NCI-H748 (cell line): ENCODE results near the gene KCNK1.
"Not testable (repeated sequence)": the region's sequence is repeated elsewhere in the genome, so short reads cannot be mapped to it uniquely, and the experiment has no call there.

Experiments
- DNase-seq: peaks from one replicate; lab custom pipeline; 2025; ENCODE audit not compliant: unreplicated experiment; lab: John Stamatoyannopoulos, UW

Gene KCNK1

DNA sequence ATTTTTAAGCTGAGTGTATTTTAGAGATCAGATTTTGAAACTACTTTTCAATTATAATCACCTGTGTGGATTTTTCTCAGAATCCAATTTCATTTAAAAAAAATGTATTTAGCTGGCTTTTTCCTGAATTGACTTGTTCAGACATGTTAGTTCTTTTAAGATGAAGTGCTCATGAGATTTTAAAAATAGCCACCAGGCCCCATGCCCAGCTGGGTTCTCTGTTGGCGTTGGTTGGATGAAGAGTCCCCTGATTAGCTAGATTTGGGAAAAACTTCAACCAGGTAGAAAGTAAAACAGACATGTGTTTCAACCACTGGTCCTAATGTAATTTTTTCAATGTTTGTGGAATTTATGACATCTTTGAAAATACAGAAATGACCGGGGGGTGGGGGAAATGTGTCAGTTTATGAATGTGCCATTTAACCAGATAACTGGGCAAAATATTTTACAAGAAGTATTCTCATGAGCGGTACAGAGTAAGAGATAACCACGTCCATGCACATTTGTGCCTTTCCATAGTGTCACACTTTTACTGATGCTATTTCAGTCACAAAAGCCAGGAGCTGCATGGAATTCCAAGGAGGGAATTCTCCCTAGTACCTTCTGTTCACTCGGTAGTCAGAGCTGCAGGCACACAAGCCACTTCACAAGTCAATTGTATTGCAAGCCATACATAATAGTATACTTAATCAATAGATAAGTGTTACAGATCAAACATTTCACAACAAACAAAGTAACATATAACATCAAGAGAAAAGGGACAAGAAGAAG, 51.1 kb downstream of the KCNK1 start:
- no peak for DNase-seq

DNA sequence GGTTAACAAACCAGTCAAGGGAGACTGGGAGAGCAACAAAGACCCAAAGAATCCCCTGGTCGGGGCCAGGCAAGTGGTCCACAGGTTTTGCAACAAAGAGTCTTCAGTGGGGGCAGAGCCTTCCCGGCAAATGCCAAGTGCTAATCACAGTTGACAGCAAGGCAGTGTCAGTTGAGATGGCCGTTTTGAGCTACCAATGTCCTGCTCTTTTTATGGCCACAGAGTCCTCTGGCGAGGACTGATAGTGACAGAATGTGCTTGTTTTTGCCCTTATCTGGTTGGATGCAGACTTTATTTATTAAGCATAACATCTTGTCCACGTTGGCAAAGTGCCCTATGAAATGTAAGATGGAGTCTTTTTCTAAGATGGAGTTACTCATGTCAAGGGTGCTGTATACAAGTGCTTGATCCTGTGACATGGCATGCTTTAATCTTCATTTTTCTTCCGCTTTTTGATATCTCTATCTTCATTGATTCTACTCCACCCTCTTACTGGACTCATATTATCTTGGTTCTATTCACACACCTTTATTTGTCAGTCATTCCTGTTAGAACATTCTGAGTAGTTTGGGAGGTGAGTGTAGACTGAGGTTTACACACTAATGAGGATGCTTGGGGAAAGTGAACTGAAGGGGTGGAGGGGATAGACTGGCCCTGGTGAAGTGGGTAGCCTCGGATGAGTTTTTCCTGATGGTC, 51.8 kb downstream of the KCNK1 start:
- DNase-seq, result no peak

DNA sequence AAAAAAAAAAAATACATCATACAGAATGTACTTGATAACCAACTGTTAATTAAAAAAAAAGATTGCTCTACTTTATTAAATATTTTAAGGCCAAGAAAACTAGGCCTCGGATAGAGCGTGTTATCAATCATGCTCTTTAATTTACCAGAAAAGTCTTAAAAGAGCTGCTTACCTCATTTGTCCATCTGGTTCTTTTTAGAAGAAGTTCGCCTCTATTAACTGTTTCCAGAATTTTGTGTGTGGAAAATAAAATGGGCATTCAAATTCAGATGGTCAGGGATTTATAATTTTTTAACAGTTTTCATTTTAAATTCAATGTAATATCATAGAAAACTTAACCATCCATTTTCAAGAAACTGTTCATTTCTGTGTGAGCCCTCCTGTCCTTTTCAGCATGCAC, 53.8 kb downstream of the KCNK1 start:
- no peak for DNase-seq

DNA sequence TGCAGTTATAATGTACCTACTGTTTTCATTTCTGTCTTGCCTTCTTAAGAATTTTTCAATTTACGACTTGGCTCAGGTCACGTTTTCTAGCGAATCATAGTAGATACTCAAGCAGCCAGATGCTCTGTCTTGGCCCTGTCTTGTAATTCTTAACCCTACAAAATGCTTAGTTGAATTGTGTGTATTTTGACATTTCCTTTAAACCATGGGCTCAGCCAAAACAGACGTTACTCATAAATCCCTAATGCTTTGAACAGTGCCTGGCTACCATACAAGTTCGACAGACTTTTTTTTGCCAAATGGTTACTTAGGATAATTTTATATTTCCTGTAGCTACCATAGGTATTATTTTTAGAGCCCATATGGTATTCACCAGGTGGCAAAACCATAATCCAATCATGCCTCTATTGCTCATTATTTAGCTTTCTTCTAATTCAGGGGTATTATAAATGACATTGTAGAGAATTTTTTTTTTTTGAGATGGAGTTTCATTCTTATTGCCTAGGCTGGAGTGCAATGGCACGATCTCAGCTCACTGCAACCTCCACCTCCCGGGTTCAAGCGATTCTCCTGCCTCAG, 54.3 kb downstream of the KCNK1 start:
- no peak for DNase-seq

DNA sequence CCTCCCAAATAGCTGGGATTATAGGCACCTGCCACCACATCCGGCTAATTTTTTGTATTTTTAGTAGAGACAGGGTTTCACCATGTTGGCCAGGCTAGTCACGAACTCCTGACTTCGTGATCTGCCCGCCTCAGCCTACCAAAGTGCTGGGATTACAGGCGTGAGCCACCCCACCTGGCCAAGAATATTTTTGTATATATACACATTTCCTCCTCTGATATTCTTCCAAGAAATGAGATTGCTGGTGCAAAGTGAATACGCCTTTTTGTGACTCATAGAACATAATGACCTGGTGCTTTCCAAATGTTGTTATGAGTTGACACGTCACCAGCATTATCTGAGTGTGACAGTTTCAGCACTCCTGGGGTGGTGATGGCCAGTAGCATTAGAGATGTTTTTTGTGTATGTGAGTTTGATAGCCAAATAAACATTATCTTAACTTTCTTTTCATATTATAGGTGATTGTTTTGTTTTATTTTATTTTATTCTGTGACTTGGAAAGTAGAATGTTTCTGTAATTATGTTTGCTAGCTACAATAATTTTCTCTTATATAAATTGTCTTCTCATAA, 54.9 kb downstream of the KCNK1 start:
- no peak for DNase-seq

DNA sequence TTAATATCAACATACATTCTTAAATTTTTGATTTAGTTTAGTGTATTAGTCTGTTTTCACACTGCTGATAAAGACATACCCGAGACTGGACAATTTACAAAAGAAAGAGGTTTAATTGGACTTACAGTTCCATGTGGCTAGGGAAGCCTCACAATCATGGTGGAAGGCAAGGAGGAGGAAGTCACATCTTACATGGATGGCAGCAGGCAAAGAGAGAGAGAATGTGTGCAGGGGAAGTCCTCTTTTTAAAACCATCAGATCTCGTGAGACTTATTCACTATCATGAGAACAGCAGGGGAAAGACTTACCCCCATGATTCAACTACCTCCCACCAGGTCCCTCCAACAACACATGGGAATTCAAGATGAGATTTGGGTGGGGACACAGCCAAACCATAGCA, 56.5 kb downstream of the KCNK1 start:
- DNase-seq, result not testable (repeated sequence)

DNA sequence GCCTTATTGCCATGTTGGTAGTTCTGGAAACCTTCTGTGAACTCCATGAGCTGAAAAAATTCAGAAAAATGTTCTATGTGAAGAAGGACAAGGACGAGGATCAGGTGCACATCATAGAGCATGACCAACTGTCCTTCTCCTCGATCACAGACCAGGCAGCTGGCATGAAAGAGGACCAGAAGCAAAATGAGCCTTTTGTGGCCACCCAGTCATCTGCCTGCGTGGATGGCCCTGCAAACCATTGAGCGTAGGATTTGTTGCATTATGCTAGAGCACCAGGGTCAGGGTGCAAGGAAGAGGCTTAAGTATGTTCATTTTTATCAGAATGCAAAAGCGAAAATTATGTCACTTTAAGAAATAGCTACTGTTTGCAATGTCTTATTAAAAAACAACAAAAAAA, 57.4 kb downstream of the KCNK1 start:
- DNase-seq, result no peak

DNA sequence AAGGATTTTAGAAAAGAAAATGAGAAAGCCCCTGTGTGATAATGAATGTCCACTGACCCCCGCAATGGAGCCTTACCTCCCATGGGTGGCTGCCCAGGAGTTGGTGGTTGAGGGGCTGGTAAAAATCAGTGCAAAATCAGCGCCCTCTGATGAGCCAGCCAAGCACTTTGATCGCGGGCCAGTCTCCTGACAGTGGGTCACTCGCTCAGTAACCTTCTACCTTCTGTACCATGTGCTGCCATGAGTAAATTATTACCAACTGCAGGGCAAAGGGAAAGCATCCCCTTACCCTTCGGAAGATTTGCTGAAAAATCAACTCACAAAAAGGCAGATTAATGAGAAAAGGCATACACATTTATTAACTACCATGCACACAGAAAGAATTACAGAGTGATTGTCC, 58.8 kb downstream of the KCNK1 start:
- no peak for DNase-seq

DNA sequence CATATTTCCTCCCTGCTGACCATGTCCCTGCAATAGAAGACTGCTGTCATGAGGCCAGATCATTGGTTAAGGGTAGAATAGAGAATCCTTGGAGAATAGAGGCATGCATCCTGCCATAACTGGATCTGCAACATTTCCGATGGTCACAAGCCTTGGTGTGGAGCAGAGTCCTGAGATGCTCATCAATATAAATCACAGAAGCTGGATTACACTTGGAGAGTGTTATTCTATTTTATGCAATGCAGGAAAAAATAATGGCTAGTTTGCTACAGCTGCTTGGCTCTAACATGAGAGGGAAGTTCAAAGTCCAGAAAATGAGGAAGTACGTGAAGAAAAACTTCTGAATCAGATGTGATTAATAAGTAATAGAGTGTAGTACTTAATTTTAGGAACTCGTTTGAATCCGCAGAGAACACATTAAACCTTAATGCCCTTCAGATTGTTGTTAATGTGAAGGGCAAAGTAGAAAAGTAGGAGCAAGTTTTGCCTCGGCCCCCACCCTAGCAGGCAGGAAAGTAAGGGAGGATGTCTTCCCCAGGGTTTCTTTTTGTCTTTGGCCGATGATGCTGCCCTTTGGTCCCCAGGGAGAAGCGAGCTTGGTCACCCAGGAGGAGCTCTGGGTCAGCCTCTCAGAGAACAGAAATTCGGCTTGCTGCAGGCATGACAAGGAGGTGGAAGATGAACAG, 59.5 kb downstream of the KCNK1 start:
- no peak for DNase-seq

DNA sequence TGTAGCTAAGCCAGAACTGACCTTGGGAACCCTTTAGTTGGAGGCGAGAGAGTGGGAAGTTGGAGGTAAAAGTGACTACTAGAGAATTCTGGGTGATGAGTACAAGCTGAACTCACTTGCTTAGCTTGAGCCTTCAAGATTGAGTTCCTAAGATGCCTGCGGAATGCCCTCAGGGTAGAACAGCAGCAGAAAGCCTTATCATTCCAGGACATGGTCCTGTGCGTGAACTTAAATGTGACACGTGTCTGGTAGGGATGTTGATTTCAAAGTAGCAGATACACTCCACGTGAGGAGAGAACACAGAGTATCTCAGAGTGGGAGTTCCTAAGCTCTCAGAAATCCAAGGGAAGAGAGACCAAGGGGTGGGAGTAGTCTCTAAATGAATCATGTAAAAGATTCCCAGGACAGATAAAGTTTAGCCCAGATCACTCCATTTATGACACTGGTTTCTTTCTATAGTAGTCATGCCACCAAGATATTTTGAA, 60.1 kb downstream of the KCNK1 start:
- no peak for DNase-seq

DNA sequence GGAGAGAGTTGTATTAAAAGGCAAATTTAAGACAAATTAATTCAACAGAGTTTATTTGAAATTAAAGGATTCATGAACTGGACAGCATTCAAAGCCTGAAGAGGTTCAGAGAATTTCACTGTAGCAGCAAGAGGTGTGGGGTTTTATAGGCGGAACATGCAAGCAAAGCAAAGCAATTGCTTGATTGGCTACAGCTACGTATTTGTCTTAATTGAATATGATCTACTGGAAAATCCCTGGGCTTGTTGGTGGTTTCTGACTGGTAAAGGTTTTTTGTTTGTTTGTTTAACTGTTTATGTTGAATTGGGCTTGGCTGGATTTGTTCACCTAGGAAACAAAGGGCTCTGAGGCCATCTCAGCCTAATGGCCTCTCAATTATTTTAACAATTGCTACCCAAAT, 61.5 kb downstream of the KCNK1 start:
- no peak for DNase-seq

DNA sequence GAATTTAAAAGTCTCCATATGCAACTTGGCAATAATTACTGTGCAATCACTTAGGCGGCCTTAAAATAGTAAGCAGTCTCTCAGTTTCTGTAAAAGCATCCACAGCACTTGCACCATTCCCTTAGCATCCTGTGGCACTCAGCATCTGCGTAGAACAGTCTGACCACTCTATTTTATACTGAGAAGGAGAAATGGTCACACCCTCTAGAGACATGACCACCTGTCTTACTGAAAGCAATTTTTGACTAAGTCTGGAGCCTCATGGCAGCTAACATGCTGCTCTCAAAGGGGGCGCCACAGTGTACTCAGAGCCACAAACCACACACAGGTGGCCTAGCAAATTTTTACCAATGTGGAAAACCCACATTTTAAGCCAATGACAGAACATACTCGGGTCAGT, 62.0 kb downstream of the KCNK1 start:
- no peak for DNase-seq

DNA sequence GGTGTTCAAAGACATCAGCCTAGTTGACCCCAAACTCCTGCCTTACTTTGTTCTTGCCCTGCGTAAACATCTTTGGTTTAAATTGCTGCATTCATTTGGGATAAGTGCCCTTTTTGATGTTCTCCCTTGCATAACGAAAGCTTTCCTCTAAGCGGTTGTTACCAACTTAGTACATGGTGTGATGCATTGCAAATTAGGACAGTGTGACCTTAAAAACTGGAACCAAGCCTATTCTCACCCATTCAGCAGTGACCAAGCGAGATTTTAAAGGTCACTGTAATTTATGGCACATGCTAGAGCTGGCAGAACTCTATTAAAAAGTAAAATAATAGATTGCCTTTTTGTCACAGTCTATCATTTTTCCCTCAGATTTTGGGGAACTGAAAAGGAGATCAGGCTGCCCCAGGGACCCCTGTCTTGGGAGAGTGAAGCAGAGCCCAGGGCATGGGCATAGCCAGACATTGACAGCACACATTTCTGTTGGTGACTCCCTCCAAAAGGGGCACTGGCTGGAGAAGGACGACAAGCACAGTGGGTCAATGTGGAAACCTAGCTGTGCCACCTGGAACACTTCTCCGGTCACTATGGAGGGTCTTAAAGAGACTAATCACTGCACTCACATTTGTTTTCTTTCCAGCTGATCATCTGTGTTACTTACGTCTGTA, 63.9 kb downstream of the KCNK1 start:
- no peak for DNase-seq

DNA sequence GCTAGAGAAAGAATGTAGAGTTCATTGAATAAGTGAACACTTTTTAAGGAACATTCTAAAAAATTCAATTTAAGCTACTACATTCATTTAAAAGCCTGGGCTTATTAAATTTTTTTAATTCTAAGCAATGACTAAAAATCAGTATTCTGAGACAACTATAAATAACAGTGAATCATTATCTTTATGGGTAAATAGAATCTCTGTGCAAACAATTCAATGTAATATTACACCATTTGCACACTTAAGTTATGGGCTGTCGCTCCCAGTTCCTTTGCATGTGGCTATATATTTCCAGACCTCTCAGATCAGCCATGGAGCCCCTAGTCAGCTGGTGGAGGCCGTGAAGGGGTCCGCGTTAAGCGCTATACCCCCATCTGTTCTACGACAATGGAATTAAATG, 65.1 kb downstream of the KCNK1 start:
- DNase-seq, result peak; percentile 42

DNA sequence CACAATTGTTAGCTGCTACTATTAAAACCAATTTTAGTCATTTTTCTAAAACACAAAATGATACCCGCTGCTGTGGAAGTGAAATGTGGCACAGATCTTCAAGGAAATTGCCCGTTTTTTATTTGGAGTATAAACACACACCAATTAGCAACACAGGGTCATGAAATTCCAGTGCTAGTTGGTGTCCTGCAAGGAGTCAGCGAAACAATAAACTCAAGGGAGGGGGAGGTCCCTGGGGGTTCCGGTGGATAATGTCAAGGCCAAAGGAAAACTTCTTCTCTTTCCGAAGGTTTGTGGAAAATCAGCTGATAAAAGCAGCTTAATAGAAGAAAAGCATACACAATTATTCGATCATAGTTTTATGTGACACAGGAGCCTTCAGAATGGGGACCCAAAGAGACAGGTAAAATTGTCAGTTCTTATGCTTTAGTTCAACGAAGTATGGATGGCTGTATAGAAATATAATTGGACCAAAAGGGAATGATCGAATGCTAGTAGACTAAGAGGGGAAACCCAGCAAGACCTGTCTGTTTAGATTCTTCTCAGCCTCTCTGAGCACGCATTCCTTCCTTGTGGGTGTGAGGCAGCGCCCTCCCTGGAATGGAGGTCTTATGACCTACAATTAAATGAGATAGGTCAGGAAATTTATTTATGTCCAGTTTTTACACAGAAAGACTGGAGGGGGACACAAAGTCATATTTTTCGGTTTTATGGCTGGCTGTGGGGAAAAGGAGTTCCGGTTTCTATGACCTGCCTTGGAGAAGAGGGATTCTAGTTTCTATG, 65.9 kb downstream of the KCNK1 start:
- DNase-seq, result no peak

DNA sequence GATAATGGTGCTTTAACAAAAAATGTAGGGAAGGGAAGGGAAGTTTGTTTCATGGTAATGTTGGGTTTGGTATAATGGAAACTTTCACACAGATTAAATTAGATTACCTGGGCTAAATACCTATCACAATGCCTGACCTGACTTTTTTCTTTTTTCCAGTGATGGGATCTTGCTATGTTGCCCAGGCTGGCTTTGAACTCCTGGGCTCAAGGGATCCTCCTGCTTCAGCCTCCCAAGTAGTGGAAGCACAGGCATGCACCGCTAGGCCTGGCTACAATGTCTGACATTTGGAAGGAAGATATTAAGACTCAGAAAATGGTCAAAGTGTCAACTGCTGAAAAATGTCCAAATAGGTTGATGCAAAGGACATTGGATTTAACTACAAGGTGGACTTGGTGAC, 67.4 kb downstream of the KCNK1 start:
- no peak for DNase-seq

DNA sequence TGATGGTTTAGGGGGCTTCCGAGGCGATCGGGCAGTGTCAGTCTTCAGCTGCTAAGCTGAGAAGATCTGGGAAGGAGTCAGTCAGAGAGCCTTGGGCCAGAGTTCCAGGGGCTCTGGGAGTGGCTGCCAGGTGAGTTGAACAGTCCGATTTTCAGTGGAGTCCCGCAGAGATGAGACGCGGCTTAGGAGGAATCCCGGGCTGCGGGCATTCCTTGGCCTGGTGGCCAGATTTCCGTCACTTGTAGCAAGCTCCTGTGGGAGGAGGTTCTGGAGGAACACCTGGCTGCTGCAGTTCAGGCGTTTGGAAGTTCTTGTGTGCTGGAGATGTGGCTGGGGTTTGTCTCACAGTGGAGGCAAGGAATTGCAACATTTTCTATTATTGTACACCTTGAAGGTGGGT, 72.7 kb downstream of the KCNK1 start:
- not testable (repeated sequence) for DNase-seq

DNA sequence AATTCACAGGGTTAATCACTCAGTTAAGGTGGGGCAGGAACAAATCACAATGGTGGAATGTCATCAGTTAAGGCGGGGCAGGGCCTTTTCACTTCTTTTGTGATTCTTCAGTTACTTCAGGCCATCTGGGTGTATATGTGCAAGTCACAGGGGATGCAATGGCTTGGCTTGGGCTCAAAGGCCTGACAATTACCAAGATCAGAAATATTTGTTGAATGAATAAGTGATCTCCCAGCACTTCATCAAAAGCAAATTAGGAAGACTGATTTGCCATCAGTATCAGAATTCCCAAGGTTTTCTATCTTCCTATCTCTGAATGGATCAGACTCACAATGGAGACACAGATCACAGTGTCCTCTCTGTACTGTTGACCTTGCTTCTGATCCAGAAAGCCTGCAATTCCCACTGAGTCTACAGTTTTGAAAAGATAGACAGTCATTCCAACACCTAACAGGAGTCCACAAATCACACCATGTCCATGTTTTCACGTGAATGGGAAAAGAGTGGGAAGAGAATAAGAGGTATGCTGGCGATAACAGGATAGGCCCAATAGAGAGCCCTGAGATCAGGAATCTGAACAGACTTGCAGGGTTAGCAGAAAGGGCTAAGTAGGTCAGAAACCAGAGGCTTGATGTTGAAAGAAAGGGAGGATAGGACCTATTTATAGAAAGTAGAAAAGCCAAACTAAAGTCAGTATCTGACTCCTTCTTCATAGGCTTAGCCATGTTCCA, 75.3 kb downstream of the KCNK1 start:
- DNase-seq, result no peak

DNA sequence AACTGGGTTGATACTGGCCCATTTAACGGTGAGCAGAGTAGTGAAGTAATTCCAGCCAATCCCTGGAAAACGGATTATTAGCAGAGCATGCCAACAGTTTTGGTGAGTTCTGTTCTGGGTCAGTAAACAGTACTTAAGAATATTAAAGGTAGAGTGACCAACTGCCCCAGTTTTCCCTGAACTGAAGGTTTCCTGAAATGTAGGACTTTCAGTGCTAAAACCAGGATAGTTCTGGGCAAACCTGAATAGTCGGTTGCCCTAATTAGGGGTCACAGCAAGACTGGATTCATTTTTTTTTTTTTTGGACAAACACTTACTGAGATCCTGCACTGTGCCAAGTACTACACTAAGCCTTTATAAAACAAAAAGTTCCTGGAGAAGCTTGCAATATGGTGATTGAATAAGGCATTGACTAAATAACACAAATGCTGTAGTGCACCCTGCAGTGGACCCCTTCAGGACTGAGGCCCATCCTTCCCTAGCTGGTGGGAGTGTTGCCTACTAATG, 75.9 kb downstream of the KCNK1 start:
- DNase-seq, result no peak
